HG03060 (cell line): ENCODE data around the gene ADCY9.
"Not testable (repeated sequence)": the region's sequence is repeated elsewhere in the genome, so short reads cannot be mapped to it uniquely, and the experiment has no call there.

Source experiments
- ATAC-seq: cut with Tn5 transposase; IDR thresholded peaks from one replicate; pipeline ENCODE4 v1.9.1; 2021; ENCODE audit warnings: low read depth, moderate number of reproducible peaks; ENCODE audit not compliant: unreplicated experiment

The ADCY9 gene

GRCh38 chr16:4116325-4117249, at the start of gene ADCY9:
Gene ADCY9, minus strand, starts transcription at chr16:4116442. Its CDS starts 1,000 bp downstream, at chr16:4115442.
- ATAC-seq, result no peak

- no peak for ATAC-seq
Observed at GRCh38 chr16:4160658-4161430, 44.6 kb upstream of the ADCY9 start.

GRCh38 chr16:4159726-4160125, 43.5 kb upstream of the ADCY9 start:
- ATAC-seq, result no peak

- ATAC-seq, result no peak
Observed at GRCh38 chr16:4158143-4159093, 42.2 kb upstream of the ADCY9 start.

- ATAC-seq, result no peak
Observed at GRCh38 chr16:4157376-4157825, 41.2 kb upstream of the ADCY9 start.

GRCh38 chr16:4156503-4156902, 40.3 kb upstream of the ADCY9 start:
- ATAC-seq, result not testable (repeated sequence)

- ATAC-seq, result not testable (repeated sequence)
Observed at GRCh38 chr16:4153364-4153763, 37.1 kb upstream of the ADCY9 start.

GRCh38 chr16:4152267-4152666, 36.0 kb upstream of the ADCY9 start:
- no peak for ATAC-seq

GRCh38 chr16:4147236-4147635, 31.0 kb upstream of the ADCY9 start:
- no peak for ATAC-seq

- peak; percentile 54 for ATAC-seq
Observed at GRCh38 chr16:4142268-4142667, 26.0 kb upstream of the ADCY9 start.

GRCh38 chr16:4141604-4142003, 25.4 kb upstream of the ADCY9 start:
- no peak for ATAC-seq

- no peak for ATAC-seq
Observed at GRCh38 chr16:4140652-4141051, 24.4 kb upstream of the ADCY9 start.

- no peak for ATAC-seq
Observed at GRCh38 chr16:4139968-4140367, 23.7 kb upstream of the ADCY9 start.

GRCh38 chr16:4138713-4139112, 22.5 kb upstream of the ADCY9 start:
- ATAC-seq, result no peak

- ATAC-seq, result no peak
Observed at GRCh38 chr16:4137438-4137837, 21.2 kb upstream of the ADCY9 start.

- no peak for ATAC-seq
Observed at GRCh38 chr16:4136229-4136813, 20.1 kb upstream of the ADCY9 start.

GRCh38 chr16:4135537-4135936, 19.3 kb upstream of the ADCY9 start:
- no peak for ATAC-seq

GRCh38 chr16:4133897-4134372, 17.7 kb upstream of the ADCY9 start:
- ATAC-seq, result no peak

GRCh38 chr16:4131621-4132020, 15.4 kb upstream of the ADCY9 start:
- no peak for ATAC-seq
